Erythroblast (primary cell): Measurements from ENCODE around the gene RNF213.
"Not testable (repeated sequence)": the region's sequence is repeated elsewhere in the genome, so short reads cannot be mapped to it uniquely, and the experiment has no call there.

Experiments used
- DNase-seq, 2 experiments: peaks; one replicate each; lab custom pipeline; 2025; lab: John Stamatoyannopoulos, UW
- GATA1 ChIP-seq: IDR thresholded peaks from 2 replicates; pipeline ENCODE4 v1.6.1; 2011; ENCODE audit warnings: low read depth, mild to moderate bottlenecking, control low read depth, low read length, moderate library complexity
- POLR2A ChIP-seq: IDR thresholded peaks from 2 replicates; pipeline ENCODE4 v1.6.1; 2011; ENCODE audit warnings: mild to moderate bottlenecking, low read length

RNF213 gene

DNA sequence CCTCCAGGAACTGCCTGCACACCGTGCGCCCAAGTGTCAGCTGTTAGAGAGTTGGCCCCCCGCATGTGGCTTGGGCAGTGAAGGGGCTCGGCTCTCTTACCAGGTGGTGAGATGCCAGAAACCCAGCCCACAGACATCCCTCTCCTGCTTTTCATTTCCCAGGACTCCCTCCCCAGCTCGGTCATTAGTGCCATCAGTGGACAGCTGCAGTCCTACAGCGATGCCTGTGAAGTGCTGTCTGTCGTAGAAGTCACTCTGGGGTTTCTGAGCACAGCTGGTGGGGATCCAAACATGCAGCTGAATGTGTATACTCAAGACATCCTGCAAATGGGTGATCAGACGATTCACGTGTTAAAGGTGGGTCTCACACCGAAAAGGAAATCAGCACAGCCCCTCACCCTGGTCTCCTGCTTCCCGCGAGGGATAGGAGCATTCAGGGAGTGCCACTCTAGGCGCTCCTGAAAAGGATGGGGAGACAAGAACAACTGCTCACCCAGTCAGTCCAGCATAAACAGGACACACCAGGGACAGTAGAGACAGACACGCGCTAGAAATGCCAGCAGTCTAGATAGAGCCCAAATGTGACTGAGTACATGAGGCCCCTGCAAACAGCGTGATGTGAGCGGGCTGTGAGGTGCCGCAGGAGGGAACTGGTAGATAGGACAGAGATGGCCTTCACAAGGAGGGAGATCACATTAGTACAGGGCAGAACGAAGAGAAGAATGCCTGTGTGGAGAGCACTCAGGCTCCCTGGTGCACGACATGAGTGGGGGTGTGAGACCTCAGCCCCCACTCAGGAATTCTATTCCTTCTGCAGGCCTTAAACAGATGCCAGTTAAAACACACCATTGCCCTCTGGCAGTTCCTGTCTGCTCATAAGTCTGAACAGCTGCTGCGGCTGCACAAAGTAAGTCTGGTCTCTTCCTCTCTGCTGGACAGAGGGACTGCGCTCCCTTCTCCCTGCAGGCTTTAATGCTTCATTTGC is 128.7 kb downstream of the RNF213 start:
- no peak for DNase-seq
- TF ChIP-seq POLR2A = no peak
- TF ChIP-seq GATA1 = no peak

DNA sequence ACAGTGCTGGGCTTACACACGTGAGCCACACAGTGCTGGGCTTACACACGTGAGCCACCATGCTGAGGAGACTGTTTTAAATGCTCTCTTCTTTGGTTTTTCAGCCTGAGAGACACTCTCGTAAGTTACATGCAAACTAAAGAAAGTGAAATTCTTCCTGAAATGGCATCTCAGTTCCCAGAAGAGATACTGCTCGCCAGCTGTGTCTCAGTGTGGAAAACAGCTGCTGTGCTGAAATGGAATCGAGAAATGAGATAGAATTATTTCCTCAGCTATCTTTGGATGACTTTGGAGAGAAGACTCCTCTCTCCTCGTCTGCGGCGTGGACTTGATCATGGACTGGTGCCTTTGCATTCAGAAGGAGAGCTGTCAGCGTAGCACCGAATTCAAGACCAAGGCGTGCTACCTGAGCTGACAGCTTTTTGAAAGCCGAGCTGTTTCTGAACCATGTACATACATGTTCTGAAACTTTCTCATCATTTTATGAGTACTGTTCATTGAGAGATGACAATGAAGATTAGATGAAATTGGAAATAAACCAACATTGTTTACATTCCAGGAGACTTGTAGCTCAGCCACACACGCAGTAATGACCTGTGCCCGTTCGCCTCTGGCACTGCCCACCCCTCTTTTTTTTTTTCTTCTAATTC is 132.7 kb downstream of the RNF213 start:
- TF ChIP-seq GATA1 = no peak
- no peak for TF ChIP-seq POLR2A
- DNase-seq = no peak

DNA sequence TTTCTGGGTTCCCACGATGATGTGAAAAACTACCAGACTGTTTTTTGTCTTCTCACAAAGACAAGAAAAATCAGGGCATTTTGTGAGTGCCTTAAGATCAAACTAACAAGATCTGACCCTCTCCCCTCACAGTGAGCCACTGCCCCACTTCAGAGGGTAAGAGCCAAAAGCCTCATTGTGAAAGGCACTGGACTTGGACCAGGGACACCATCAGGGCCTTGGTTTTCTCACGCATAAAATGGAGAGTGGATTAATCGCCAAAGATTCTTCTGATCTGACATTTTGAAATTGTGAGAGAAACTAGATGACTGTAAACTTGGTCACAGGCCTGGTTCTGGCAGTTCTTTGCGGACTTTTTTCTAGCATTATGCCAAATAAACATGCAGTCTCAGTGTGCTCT is 133.3 kb downstream of the RNF213 start:
- TF ChIP-seq GATA1 = no peak
- no peak for TF ChIP-seq POLR2A
- DNase-seq = no peak

DNA sequence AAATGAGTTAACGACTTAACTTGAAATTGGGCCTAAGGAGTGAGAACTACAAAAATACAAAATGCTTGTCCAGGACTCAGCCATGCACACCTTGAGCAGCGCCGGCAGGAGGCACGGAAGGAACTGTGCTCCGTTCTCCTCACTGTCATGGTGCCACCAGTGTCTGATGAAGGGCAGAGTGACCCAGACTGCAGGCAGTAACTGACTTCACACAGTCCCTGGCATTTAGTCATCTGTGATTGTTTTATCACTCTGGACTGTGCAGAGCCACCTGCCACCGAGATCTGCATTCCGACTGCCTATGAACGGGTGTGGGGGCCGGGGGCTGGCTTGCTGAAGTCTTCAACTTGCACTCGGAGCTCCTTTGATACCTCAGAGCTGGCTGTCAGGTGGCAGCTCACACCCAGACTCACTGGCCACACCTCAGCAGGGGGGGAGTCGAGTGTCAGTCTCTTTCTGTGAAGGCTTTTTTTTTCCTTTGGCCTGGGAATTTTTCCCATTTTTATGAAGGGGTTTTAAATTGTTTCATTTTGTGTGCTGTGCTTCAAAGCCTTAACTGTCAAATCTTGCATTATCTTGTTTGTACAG is 134.1 kb downstream of the RNF213 start:
- no peak for TF ChIP-seq GATA1
- no peak for TF ChIP-seq POLR2A
- DNase-seq = no peak

DNA sequence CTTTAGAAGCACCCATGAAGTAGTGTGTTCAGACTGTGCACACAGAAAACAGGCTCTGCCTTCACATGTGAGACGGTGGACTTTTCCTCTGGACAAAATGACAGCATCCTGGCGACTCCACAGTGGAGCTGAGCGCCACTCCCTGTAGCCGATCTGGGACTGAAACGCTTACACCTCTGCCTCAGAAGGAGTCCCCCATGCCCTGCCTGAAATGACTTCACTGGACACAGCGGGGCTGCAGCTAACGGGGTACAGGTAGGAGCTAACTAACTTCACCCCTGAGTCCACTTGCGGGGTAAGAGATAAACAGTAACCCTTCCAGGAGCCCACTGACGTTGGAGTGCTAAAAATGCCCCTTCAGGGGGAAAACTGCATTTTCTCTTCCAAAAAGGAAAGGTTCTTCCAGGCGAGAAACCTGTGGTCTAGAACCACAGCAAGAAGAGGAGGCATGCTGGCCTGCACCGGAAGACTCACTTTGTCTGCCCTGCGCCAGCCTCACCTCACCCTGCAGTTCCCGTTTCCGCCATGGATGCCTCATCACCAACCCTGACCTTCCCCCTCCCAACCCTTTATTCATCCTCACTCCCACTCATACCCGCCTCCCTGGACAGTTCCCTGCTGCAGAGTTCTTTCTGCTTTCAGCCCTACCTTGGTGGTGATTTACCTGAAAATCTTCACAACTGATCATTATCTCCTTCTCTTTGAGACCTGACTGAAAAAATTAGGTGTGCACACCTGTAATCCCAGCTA is 134.9 kb downstream of the RNF213 start:
- TF ChIP-seq POLR2A (no peak), GATA1 (no peak)
- DNase-seq = no peak

DNA sequence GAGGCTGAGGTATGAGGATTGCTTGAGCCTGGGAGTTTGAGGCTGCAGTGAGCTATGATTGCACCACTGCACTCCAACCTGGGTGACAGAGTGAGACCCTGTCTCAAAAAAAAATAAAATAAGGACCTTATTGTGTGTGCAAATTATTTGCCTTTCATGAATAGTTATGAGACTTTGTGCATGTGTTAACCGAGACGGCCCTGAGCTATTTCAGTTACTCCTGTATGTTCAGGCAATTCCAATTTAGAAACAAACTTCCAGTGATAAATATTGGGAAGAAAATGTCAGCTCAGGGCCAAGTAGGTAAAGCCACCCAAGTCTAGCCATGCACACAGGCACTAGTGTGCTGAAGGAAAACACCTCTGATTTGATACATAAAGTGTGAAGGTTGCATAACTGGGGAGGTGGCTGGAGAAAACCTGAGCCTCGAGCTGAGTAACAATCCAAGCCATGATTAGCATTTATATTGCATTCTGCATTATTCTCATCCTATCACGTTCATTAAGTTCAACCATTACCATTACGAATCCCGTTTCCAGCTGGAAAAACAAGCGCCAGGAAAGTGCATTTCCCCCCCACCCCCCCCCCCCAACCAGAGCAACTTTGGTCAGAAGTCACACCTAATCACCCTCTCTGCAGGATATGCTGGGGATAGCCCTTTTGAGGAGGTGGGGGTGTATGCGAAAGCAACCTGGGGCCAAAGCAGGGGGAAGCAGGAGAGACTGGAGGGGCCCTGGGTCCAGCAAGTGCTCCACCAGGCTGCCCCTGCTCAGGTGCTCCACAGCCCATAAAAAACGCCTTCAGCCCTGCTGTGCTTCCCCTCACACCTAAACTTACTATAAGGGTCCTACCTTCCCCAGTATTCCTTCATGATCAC is 135.7 kb downstream of the RNF213 start:
- no peak for DNase-seq
- TF ChIP-seq POLR2A = no peak
- no peak for TF ChIP-seq GATA1

DNA sequence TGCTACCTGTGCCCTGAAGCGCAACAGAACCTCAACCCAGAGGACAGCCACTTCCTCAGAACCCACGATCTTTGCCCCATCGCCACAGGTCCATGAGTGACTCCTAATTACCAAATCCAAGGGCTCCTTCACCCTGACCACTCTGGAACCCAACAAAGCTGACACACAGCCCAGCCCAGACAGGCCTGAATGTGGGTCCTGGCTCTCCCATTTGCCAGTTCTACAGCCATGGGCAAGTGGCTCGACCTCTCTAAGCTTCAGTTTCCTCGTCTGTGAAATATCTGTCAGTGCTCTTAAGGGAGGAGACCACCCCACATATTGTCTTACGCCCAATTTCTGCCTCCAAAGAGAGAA is 136.4 kb downstream of the RNF213 start:
- no peak for TF ChIP-seq POLR2A
- no peak for TF ChIP-seq GATA1
- DNase-seq = no peak

DNA sequence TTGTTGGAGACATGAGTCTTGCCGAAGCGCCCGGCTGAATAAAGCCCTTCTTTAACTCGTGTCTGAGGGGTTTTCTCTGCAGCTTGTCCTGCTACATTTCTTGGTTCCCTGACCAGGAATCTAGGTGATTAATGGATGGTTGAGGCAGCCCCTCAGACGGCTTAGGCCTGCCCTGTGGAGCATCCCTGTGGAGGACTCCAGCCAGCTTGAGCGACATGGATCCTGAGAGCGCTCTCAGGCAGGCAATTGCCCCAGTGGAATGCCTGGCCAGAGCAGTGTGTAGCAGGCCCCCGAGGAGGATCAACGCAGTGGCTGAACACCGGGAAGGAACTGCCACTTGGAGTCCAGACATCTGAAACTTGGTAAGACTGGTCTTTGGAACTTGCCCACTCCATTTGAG is 137.0 kb downstream of the RNF213 start:
- no peak for DNase-seq
- no peak for TF ChIP-seq GATA1
- TF ChIP-seq POLR2A = no peak

DNA sequence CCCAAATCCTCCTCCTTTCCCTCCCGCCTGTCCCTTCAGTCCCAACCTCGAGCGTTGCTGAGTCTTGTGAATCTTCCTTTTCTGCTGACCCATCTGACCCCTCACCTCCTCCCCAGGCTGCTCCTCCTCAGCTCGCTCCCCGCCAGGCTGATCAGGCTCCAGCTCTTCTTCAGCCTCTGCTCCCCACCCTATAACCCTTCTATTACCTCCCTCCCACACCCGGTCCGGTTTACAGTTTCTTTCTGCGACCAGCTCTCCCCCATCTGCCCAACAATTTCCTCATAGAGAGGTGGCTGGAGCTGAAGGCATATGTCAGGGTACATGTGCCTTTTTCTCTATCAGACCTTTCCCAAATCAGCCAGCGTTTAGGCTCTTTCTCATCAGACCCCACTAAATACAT is 140.4 kb downstream of the RNF213 start:
- DNase-seq = not testable (repeated sequence)

DNA sequence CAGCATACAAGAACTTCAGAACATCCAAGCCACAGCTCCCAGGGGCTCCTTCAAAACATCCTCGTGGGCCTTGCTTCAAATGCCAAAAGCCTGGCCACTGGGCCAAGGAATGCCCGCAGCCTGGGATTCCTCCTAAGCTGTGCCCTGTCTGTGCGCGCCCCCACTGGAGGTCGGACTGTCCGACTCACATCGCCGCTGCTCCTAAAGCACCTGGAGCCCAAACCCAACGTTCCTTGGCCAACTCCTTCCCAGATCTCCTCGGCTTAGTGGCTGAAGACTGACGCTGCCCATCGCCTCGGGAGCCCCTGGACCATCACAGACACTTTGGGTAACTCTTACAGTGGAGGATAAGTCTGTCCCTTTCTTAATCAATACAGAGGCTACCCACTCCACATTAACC is 141.4 kb downstream of the RNF213 start:
- not testable (repeated sequence) for DNase-seq

DNA sequence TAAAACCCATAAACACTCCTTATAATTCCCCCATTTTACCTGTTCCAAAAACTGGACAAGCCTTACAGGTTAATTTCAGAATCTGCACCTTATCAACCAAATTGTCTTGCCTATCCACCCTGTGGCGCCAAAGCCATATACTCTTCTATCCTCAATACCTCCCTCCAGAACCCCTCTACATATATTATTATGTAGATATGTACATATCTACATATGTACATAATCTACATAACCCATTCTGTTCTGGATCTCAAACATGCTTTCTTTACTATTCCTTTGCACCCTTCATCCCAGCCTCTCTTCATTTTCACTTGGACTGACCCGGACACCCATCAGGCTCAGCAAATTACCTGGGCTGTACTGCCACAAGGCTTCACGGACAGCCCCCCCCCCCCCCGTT is 142.3 kb downstream of the RNF213 start:
- no peak for TF ChIP-seq GATA1
- TF ChIP-seq POLR2A = no peak

DNA sequence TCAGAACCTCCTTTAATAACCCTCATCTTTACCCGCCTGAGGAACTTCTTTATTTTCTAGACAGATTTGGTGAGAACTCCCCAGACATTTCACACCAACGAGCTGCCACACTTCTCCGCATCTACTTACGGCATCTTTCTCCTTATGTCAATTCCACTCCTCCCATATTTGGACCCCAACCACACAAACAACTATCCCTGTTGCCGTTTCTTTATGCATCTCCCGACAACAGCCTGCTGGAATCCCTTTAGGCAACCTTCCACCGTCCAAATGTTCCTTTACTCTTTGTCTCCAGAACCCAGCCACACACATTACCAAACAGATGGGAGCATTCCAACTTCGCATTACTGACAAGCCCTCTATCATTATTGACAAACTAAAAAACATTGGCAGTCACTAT is 145.5 kb downstream of the RNF213 start:
- TF ChIP-seq GATA1 (no peak), POLR2A (no peak)
- no peak for DNase-seq

More for the DNA sequence above, 142.3 kb downstream of the RNF213 start:
- no peak for DNase-seq

DNA sequence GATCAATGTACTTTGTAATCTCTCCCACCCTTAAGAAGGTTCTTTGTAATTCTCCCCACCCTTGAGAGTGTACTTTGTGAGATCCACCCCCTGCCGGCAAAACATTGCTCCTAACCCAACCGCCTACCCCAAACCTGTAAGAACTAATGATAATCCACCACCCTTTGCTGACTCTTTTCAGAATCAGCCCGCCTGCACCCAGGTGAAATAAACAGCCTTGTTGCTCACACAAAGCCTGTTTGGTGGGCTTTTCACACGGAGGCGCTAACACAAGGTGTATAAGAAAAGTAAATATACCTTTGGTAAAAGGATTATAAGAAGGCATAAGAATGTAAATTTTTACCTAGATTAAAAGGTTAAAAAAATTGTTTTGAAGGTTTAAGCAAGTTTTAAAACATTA is 147.3 kb downstream of the RNF213 start:
- not testable (repeated sequence) for DNase-seq
